ENCODE results near the gene CCR2.

DNA sequence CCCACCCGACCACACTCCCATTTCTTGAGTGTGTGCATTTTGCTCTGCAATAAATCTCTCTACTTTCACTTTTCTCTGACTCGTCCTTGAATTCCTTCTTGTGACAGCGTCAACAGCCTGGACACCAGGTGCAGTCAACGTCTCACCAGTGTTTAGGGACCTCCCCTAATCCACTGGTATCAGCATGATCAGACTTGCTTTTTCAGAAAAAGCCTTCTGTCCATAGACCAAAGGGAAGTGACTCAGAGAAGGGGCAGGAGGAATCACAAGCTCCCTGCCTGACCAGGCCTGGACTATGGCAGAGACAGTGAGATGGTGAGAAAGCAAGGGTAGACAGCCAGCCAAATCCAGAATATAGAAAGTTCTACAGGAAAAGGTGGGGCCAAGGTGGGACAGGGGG is 32.3 kb downstream of the CCR2 start:
- TF ChIP-seq CEBPB (IDR thresholded peaks at IDR 0.05), result no peak
- TF ChIP-seq ZBTB7A (IDR thresholded peaks at IDR 0.05; ENCODE audit: low read depth), result no peak
- TF ChIP-seq YY1 (IDR thresholded peaks at IDR 0.05; ENCODE audit: low read depth), result no peak
- no peak for TF ChIP-seq TAF1 (IDR thresholded peaks at IDR 0.05; ENCODE audit: low read depth)
- no peak for TF ChIP-seq TEAD4 (IDR thresholded peaks at IDR 0.05)
- TF ChIP-seq EP300 (IDR thresholded peaks at IDR 0.05; ENCODE audit: borderline replicate concordance), result no peak
- TF ChIP-seq REST (IDR thresholded peaks at IDR 0.05; ENCODE audit: low read depth), result no peak

All from Ishikawa (cell line).